Measurements from ENCODE around the gene MYOM1.

DNA sequence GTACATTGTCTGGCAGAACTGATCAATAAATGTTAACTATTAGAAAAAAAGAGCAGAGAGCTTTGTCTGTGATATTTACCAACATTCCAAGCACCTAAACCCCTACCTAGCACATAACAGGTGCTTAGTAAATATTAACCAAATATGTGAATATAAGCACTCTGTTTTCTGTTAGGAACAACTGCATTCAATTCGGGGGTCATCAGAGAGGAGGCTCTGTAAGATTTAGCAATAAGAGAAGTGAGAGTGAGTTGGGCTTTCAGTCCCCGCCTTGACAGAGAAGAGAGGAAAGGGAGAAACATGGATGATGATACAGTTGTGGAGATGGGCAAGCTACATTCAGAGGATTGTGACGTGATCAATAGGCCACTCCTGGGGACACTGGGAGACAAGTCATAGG, 47.7 kb downstream of the MYOM1 start:
- TF ChIP-seq, protein P1, sequence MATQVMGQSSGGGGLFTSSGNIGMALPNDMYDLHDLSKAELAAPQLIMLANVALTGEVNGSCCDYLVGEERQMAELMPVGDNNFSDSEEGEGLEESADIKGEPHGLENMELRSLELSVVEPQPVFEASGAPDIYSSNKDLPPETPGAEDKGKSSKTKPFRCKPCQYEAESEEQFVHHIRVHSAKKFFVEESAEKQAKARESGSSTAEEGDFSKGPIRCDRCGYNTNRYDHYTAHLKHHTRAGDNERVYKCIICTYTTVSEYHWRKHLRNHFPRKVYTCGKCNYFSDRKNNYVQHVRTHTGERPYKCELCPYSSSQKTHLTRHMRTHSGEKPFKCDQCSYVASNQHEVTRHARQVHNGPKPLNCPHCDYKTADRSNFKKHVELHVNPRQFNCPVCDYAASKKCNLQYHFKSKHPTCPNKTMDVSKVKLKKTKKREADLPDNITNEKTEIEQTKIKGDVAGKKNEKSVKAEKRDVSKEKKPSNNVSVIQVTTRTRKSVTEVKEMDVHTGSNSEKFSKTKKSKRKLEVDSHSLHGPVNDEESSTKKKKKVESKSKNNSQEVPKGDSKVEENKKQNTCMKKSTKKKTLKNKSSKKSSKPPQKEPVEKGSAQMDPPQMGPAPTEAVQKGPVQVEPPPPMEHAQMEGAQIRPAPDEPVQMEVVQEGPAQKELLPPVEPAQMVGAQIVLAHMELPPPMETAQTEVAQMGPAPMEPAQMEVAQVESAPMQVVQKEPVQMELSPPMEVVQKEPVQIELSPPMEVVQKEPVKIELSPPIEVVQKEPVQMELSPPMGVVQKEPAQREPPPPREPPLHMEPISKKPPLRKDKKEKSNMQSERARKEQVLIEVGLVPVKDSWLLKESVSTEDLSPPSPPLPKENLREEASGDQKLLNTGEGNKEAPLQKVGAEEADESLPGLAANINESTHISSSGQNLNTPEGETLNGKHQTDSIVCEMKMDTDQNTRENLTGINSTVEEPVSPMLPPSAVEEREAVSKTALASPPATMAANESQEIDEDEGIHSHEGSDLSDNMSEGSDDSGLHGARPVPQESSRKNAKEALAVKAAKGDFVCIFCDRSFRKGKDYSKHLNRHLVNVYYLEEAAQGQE (IDR thresholded peaks at IDR 0.05; ENCODE audit: insufficient read depth in 1 of 2, low read depth in 2 of 2, low read length in 2 of 2) = no peak
- no peak for TF ChIP-seq POLR2AphosphoS5 (IDR thresholded peaks at IDR 0.05; ENCODE audit: low read depth, low read length)
- no peak for TF ChIP-seq TAF1 (IDR thresholded peaks at IDR 0.05; ENCODE audit: borderline replicate concordance, insufficient read depth, low read length)
- TF ChIP-seq SIN3A (IDR thresholded peaks at IDR 0.05; ENCODE audit: borderline replicate concordance, insufficient read depth, low read length) = no peak
